Measurements from ENCODE around the gene ABCA4.

Gene ABCA4

GRCh38 chr1:94083681-94084080 lies 37.3 kb downstream of the ABCA4 start:
- no peak for DNase-seq (ENCODE audit: low spot score)

DNA sequence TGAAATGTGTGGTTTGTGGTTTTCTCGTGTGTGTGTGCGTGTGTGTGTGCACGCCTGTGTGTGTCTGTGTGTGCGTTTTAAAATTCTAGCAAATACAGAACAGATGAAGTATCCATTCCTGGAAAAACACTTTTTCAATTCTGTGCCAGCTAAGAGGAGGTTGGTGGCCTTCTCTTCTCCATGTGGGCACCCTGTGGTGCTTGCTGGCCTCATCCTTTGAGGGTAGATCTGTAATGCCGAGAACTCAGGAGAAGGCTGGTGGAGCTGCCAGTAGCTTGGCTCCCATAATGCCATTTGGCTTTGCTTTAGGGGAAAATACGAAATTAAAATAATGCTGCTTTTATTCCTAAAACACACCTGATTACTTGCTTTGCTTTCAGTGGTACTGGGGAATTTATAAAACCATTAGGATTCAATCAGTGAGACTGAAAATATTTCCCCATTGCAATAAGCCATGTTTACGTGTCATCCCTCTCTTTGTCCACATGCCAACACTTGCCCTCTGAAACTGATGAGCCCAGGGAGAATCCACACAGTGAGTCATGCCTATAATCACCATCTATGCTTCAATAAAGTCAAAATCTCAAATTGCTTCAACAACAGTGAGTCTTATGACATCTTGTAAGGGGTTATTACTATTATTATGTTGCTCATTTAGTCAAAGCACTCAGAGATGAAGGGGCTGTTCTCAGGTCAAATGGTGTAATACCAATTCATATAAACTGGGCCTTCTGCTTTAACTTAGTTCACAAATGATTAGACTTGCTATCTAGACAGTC lies 39.2 kb downstream of the ABCA4 start:
- no peak for DNase-seq (ENCODE audit: low spot score)

GRCh38 chr1:94079989-94080388 lies 41.0 kb downstream of the ABCA4 start:
- no peak for DNase-seq (ENCODE audit: low spot score)

GRCh38 chr1:94079080-94079940 lies 41.6 kb downstream of the ABCA4 start:
- DNase-seq (ENCODE audit: low spot score), result no peak

GRCh38 chr1:94072840-94073522 lies 48.0 kb downstream of the ABCA4 start:
- DNase-seq (ENCODE audit: low spot score), result no peak

GRCh38 chr1:94071976-94072375 lies 49.0 kb downstream of the ABCA4 start:
- DNase-seq (ENCODE audit: low spot score), result no peak

DNA sequence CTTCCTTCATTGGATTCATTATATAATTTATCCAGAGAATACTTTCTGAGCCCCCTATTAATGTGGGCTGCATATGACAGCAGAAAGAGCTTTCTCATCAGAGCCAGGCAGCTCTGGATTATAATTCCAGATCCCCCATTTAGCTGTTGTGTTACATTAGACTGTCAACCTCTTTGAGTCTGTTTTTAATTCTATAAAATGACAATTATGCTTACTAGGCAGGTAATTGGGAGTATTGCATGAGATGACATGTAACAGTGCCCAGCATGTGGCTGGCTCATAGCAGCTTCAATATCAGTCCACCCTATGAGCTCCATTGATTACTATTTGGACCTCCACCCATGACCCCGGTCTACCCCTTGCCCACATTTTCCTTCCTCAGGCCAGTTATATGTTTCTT lies 49.6 kb downstream of the ABCA4 start:
- DNase-seq (ENCODE audit: low spot score), result no peak

DNA sequence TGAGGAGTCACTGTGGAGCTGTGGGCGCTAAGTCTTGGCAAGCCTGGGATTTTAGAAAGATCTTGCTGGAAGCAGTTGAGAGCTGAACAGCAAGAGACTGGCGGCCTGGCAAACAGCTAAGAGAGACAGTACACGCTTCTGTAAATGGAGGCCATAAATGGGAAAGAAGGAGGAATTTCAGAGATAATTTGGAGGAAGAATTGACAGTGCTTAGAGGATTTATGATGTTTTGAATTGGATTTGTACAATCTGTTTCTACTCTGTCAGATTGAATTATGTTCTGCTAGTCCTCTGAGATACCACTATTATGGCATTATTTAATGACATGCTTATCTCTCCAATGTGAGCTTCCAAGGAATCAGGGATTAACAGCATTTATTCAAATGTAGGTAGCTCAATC lies 50.1 kb downstream of the ABCA4 start:
- no peak for DNase-seq (ENCODE audit: low spot score)

DNA sequence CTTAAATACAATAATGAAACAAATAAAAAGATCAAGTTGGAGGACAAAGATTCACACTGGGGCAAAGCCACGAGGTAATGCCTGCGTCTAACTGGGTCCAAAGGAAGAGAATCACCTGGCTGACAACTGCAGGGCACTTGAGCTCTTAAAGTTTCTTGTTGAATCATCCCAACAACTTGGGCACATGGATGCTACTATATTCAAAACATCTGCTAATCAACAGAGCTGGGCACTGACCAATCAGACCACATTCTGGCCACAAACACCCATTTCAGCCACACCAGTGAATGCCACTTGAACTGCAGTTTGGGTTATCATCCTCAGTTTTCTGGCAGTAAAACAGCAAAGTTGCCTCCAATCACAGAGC lies 51.0 kb downstream of the ABCA4 start:
- DNase-seq (ENCODE audit: low spot score), result no peak

DNA sequence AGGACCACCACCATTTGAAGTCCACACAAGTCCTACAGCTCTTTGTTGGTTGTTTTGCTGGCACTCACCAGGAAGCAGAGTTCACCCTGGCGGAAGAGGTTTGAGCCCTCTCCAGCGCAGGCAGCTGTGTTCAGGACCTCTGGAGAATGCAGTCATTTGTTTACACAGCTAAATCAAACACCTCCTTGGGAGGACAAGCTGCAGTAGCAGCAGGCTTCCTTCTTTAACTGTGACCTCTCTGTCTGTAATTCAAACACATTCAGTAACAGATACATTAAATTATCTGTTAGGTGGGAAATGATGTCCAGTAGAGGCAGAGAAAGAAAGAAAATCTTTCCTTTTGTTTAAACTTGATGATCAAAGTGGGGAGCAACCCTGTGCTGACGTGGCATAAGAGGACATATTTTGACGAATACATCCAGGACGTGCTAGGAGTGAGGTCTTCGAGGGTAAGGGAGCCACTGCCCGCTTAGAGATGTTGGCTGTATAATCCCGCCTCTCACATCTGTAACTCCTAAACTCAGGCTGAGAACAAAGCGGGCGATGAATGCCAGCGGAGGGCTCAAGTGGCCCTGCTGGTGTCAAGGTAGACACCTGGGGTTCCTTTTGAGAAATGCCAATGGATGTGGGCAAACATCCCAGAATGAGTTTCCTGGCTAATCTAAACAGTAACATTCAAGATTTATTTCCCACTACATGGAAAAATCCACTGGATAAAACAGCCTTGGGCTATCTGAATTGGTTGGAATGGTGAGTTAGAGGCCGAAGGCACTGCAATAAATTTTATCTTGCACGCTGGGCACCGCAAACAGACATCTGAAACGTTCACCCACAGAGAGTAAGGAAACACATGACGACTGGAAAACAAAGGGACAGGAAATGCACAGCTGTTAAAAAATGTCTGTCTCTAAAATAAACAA lies 51.7 kb downstream of the ABCA4 start:
- DNase-seq (ENCODE audit: low spot score), result no peak

- no peak for DNase-seq (ENCODE audit: low spot score)
These were observed 52.6 kb downstream of the ABCA4 start for GRCh38 chr1:94068096-94068998.

DNA sequence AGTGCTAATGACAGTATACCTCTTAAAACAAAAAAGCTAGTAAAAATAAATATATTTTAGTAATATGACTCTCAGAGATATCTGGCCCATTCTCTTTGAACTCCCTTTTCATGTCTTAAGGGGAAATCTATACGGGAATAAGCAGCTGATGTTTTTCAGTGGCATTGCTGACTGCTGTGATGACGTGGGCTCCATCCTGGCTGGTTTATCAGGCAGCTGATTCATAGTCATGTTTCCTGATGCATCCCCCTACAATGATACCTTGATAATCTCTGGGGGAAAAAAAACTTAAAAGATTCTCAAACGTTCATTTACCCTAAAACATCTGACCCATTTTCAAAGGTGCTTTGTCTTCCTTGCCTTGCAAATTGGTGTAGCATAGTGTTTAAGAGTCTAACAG lies 53.8 kb downstream of the ABCA4 start:
- DNase-seq (ENCODE audit: low spot score), result no peak

DNA sequence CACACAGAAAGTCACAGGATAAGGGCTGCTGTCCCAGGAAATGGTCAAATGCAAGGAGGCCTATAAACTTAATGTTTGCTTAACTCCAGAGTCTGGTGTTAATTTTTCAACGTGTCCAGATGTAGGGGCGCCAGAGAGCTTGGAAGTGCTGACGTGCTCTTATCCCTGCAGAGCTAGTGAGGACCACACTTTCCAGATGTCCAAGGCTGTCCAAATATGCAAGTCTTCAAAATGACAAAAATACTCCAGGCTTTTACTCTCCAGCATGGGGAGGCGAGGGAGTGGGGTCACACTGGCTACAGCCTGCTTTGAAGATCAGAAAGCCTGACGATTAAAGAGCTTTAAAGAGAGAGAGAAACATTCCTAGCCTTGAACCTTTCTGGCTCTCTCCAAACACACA lies 57.6 kb downstream of the ABCA4 start:
- no peak for DNase-seq (ENCODE audit: low spot score)

GRCh38 chr1:94061513-94062443 lies 59.2 kb downstream of the ABCA4 start:
- peak; percentile 59 for DNase-seq (ENCODE audit: low spot score)

DNA sequence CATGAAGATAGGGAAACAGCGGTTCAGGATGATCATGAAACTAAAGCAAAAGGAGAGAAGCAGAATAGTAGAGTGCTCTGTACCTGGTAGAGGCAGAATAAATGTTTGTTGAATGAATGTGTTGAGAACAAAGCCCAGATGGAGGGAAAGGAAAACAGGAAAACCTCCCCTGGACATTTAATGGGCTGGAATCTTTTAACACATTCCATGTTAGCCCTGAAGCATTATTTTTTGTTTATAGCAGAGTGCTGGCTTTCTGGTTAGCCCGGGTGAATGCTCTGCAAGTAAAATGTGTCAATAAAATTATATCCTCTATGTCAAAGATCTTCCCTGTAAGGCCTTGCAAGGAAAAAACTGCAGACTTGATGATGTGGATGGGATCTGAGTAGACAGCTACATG lies 60.2 kb downstream of the ABCA4 start:
- DNase-seq (ENCODE audit: low spot score), result no peak

DNA sequence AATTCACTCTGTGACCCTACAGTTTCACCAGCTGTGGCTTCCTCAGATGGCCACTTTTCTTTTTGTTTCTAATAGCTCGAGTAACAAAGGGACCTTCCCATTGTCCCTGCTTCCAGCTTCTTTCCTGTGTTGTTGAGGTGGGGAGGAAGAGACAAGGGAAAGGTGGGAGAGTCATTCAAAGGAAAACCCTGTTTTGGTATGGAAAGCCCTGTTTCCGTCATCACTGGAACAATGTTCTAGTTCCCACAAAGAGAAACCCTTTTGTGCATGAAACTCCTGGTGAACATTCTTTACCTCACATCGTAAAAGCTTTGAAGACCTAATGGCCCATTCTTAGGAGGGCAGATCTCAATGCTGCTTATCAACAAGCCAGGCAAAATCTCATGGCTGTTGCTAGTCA lies 62.2 kb downstream of the ABCA4 start:
- no peak for DNase-seq (ENCODE audit: low spot score)

- DNase-seq (ENCODE audit: low spot score), result no peak
These were observed 64.0 kb downstream of the ABCA4 start for GRCh38 chr1:94056996-94057395.

DNA sequence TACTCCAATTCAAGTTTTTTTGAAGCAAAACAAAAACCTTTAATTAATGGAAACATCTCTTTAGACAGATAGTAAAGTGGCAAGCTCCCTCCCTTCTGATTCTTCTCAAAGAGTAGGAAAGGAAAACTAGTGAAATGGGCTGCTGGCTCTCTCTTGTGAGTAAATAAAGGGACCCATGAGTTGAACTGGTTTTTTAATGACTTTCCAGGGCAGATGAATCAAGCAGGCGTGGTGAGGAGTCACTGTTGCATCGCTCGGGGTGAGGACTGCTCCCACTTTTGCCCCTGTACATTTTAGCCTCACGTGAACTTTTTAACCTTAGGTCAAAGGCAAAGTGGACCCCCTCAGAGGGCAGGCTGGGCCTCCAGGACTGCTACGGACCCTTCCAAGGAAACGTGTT lies 64.8 kb downstream of the ABCA4 start:
- no peak for DNase-seq (ENCODE audit: low spot score)

DNA sequence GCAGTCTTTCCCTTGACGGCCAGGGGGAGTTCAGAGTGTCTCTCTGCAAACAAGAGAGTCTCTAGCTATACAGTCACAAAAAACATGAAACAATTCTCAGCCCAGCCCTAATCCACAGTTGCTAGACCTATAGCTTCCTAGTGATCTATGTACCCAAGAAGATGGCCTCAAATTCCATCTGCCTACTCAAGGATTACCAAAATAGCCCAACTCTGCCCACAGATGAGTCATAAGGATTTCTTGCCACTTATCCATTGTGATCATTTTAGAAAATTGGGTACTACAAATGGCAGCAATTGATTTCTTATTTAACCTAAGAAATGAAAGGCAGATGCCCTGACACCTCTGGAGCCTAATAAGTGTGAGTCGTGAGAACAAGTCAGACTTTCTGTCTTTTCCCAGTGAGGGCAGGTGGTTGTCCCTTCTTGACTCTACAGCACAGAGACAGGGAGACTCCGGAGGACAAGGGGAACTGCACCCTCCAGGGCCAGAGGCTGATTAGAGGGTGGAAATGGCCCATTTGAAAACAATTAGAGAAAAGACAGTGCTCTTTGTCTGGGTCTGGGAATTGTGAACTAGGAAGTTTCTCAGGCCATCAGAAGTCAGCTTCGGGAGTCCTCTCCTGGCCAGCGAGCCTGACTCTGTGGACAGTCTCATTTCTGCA lies 65.4 kb downstream of the ABCA4 start:
- DNase-seq (ENCODE audit: low spot score), result no peak

All from NAMALWA (cell line).